ENCODE data around the gene HSPB7.
"Not testable (repeated sequence)": the region's sequence is repeated elsewhere in the genome, so short reads cannot be mapped to it uniquely, and the experiment has no call there.

The HSPB7 gene

DNA sequence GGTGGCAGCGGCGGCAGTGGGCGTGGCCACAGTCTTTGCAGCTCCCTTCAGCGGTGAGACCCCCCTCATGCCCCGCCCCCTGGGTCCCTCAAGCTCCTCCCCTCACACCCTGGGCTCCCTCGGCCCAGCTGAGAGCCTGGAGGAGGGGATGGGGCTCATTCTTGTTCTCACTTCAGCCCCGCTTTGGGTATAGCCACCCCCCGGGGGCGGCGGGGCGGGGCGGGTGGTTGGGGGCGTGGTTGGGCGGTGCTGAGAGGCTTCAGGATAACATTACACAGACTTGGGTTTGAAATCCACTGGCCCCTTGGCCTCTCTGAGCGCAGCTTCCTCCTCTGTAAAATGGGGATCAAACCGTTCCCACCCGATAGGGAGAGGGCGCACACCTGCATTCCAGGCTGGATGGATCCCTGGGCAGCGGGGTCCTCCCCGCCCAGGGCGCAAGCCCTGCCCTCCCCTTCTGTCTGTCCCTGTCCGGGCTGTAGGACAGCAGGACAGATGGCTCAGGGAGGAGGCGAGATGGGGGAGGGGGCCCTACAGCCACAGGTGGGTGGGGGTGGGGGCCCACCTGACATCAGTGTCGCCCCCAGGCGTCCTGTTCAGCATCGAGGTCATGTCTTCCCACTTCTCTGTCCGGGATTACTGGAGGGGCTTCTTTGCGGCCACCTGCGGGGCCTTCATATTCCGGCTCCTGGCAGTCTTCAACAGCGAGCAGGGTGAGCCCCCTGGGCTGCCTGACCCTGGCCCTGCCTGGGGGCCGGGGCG, 9.1 kb upstream of the HSPB7 start:
- in situ Hi-C loops (cut with MboI; ENCODE audit: low sequenced_read_pairs, unreplicated experiment) = no loop called here
- peak; percentile 58 for DNase-seq (ENCODE audit: low spot score)
- TF ChIP-seq CTCF (IDR thresholded peaks at IDR 0.05; ENCODE audit: borderline replicate concordance, control extremely low read depth, extremely low read depth, insufficient read depth, missing control alignments) = no peak

GRCh38 chr1:16026302-16026701, 8.5 kb upstream of the HSPB7 start:
- DNase-seq (ENCODE audit: low spot score); in situ Hi-C loops (cut with MboI; ENCODE audit: low sequenced_read_pairs, unreplicated experiment): not testable (repeated sequence)

DNA sequence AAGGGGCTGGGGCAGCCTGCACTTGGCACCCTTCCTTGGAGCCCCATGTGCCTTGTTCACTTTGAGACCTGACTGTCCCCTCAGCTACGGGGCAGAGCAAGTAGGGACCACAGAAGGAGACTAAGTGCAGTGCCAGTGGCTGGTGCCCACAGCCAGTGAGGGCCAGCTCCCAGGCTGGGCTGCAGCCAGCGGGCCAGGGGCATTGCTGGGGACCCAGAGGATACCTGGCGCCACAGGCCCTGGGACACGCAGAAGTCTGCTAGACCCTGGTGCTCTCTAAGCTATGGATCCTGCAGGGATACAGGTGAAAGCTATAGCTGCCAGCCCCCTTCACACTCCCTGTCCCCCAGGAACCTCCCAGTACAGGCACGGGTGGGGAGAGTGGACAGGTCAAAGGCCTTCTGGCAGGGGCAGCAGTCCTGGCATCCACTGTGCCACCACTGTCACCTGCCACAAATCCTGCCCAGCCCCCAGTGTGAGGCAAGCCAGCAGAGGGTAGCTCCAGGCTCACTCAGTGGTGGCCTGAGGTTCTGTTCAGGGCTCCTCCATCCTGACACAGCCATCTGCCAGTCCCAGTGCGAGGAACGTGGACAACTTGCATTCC, 5.3 kb upstream of the HSPB7 start:
- no peak for DNase-seq (ENCODE audit: low spot score)
- in situ Hi-C loops (cut with MboI; ENCODE audit: low sequenced_read_pairs, unreplicated experiment) = no loop called here
- no peak for TF ChIP-seq CTCF (IDR thresholded peaks at IDR 0.05; ENCODE audit: borderline replicate concordance, control extremely low read depth, extremely low read depth, insufficient read depth, missing control alignments)

- in situ Hi-C loops (cut with MboI; ENCODE audit: low sequenced_read_pairs, unreplicated experiment) = no loop called here
- no peak for DNase-seq (ENCODE audit: low spot score)
- no peak for TF ChIP-seq CTCF (IDR thresholded peaks at IDR 0.05; ENCODE audit: borderline replicate concordance, control extremely low read depth, extremely low read depth, insufficient read depth, missing control alignments)
Measured at GRCh38 chr1:16022393-16022792, 4.5 kb upstream of the HSPB7 start.

- DNase-seq (ENCODE audit: low spot score) = no peak
- in situ Hi-C loops (cut with MboI; ENCODE audit: low sequenced_read_pairs, unreplicated experiment) = no loop called here
- TF ChIP-seq CTCF (IDR thresholded peaks at IDR 0.05; ENCODE audit: borderline replicate concordance, control extremely low read depth, extremely low read depth, insufficient read depth, missing control alignments) = no peak
Measured at GRCh38 chr1:16021681-16022080, 3.8 kb upstream of the HSPB7 start, which contains the start of gene CLCNKA. Gene CLCNKA (plus strand): TSS chr1:16022036. CDS start chr1:16022620, 584 bp downstream.

GRCh38 chr1:16020878-16021277, 3.0 kb upstream of the HSPB7 start:
- DNase-seq (ENCODE audit: low spot score); in situ Hi-C loops (cut with MboI; ENCODE audit: low sequenced_read_pairs, unreplicated experiment): not testable (repeated sequence)

DNA sequence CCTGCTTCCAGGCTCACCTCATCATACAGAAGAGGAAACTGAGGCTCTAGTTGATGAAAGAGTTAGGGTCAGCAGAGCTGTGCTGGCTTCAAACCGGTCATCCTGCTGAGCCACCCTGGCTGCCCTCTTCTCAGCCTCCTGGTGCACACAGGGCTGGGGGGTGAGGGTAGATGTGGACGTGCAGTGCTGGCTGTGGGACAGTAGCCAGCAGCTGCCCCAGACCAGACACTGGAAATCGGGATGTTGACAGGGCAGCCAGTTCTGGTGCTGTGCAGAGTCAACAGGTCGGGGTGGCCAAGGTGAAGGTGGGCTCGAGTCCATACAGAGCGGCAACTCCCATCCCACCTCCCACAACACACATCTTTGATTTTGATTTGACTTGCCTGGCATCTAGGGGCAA, 2.5 kb upstream of the HSPB7 start:
- in situ Hi-C loops (cut with MboI; ENCODE audit: low sequenced_read_pairs, unreplicated experiment) = no loop called here
- DNase-seq (ENCODE audit: low spot score) = no peak
- no peak for TF ChIP-seq CTCF (IDR thresholded peaks at IDR 0.05; ENCODE audit: borderline replicate concordance, control extremely low read depth, extremely low read depth, insufficient read depth, missing control alignments)
